Esophagus squamous epithelium (tissue), 4 donors: ENCODE measurements around the gene TBC1D5.

ENCODE experiments used
- POLR2A ChIP-seq, 4 donors: fragments of 450-650 bp; IDR thresholded peaks; one replicate each; pipeline ENCODE4 v1.6.1; 2017; ENCODE audit warnings: antibody characterized with exemption in 4 of 4, mild to moderate bottlenecking in 4 of 4, moderate library complexity in 3 of 4
- TF ChIP-seq, protein P1 (sequence below), 6 experiments: fragments of 450-650 bp in 4 of 6; fragments of 200-600 bp in 2 of 6; sonication (generic) in 2 of 6; IDR thresholded peaks; one replicate each; pipeline ENCODE4 v1.5.1; 2016 to 2019; ENCODE audit warnings: antibody characterized with exemption in 6 of 6, mild to moderate bottlenecking in 4 of 6, moderate library complexity in 4 of 6

DNA sequence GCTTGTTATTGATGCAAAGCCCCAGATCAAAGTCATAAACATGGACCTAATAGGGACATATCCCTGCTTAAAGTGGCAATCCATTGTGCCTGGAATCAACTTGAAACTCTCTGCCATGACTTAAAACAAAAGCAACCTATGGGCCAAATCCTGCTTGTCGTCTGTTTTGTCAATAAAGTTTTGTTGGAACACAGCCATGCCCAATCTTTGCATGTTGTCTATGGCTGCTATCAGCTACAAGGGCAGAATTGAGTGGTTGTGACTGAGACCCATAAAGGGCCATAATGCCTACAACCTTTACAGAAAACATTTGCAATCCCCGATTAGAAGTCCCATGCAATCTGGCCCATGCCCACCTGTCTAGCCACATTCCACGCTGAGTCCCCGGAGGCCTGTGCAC is 622.3 kb downstream of the TBC1D5 start:
- TF ChIP-seq, protein P1, sequence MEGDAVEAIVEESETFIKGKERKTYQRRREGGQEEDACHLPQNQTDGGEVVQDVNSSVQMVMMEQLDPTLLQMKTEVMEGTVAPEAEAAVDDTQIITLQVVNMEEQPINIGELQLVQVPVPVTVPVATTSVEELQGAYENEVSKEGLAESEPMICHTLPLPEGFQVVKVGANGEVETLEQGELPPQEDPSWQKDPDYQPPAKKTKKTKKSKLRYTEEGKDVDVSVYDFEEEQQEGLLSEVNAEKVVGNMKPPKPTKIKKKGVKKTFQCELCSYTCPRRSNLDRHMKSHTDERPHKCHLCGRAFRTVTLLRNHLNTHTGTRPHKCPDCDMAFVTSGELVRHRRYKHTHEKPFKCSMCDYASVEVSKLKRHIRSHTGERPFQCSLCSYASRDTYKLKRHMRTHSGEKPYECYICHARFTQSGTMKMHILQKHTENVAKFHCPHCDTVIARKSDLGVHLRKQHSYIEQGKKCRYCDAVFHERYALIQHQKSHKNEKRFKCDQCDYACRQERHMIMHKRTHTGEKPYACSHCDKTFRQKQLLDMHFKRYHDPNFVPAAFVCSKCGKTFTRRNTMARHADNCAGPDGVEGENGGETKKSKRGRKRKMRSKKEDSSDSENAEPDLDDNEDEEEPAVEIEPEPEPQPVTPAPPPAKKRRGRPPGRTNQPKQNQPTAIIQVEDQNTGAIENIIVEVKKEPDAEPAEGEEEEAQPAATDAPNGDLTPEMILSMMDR (IDR thresholded peaks at IDR 0.05), result no peak
- TF ChIP-seq POLR2A (IDR thresholded peaks at IDR 0.05), result no peak
